OCI-LY7 (cell line): ENCODE measurements around the gene CRYBA4.

Experiments
- CTCF ChIP-seq: fragments of 200-600 bp; sonication (generic); conservative IDR thresholded peaks from 2 replicates; pipeline ENCODE4 v1.5.1; 2014; ENCODE audit warnings: mild to moderate bottlenecking, antibody characterized with exemption, low read length, moderate library complexity, mixed read lengths
- EZH2phosphoT487 ChIP-seq: fragments of 200-600 bp; sonication (generic); IDR thresholded peaks from 2 replicates; pipeline ENCODE4 v1.6.1; 2018; ENCODE audit warnings: low read depth, borderline replicate concordance, mild to moderate bottlenecking, mixed run types, antibody characterized with exemption, low read length, moderate library complexity, mixed read lengths

DNA sequence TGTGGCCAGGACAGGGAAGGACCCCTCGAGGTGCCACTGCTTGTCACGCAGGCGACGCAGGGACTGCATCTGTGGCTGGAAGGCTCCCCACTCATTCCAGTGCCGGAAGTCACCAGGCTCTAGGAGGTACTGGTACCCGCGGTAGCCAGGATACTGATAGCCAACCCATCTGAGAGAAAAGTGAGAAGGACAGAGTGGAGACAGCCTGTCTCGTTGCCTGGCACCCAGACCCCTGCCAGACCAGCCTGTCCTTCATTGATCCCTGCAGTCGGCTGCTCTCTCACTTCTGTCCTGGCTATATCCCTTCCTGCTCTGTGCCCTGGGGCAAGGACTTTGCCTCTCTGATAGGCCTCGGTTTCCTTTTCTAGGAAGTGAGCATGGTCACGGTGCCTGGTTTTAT, 22.3 kb upstream of the CRYBA4 start:
- TF ChIP-seq CTCF (no peak), EZH2phosphoT487 (no peak)
